ENCODE data around the gene MORC4.
A peak's percentile ranks its signal among the peaks of the same experiment; 100 is the strongest.
"Not testable (repeated sequence)": the region's sequence is repeated elsewhere in the genome, so short reads cannot be mapped to it uniquely, and the experiment has no call there.

Gene MORC4

DNA sequence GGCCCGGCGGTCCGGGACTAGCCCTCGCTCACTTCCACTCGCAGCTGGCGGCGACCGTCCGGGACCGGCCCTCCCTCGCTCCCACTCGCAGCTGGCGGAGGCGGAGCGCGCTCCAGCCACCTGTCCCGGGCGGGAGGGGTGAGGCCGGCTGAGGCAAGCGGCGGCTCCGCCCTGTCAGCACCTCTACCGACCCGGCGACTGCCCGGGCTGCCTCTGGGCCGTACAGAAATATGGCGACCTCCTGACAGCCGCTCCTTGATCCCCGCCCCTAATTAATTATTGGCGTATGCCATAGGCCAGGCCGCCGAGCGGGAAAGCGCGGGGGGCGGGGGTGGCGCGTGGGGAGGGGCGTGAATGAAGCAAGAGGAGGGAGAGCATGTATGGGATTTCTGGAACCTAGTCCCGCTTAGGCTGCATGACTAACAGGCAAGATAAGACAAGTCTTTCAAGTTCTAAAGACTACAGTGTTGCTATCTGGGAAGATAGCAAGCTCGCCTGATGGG, at the start of gene MORC4:
Gene MORC4 (minus strand): TSS at position 200 of the 503 bp plus-strand sequence. CDS start 243 bp downstream, outside the sequence.
- no peak for FAIRE-seq

DNA sequence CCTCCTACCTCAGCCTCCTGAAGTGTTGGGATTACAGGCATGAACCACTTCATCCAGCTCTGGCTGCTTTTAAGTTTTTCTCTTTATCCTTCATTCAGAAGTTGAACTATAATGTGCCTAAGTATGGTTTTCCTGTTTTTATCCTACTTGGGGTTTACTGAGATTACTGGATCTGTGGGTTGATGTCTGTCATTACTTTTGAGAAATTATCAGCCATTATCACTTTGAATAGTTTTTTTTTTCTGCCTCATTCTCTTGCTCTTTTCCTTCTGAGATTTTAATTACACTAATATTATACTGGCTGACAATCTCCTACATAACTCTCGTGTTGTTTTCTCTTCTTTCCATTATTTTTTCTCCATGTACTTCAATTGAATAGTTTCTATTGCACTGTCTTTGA, 47.6 kb upstream of the MORC4 start:
- no peak for FAIRE-seq

DNA sequence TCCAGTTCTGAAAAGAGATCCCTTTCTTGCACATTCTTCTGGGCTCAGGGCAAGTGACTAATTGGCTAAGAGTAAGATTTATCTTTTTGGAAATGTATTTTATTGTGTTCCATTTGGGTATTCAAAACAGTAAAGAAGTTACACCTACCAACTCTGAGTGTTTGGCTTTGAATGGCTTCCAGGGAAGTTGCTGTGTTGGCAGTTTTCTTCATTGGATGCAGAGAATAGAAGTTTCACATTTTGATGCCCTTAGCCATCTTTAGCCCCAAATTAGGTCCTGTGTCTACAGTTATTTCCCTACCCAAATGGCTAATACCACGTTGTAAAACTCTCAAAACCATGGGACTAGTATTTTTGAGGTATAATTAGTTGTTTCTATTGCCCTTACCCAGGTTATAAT, 29.7 kb upstream of the MORC4 start:
- FAIRE-seq: no peak

DNA sequence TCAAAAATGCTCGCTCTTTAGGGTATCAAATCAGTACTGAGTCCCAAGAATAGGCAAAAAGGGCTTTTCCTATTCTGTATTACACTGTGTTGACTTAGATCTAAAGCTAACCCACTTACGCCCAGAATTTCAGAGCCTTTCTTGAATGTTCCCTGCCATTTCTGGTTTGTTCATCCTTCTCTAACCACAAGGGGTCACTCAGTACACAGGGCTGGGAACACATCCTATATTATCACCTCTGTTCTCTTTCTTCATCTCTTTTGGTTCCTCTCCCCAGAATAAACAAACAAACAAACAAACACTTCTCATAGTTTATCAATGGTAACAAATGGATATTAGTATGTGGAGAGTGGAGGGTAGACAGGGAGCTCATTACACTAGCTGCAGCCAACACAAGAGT, 25.5 kb upstream of the MORC4 start:
- FAIRE-seq: peak; percentile 3

DNA sequence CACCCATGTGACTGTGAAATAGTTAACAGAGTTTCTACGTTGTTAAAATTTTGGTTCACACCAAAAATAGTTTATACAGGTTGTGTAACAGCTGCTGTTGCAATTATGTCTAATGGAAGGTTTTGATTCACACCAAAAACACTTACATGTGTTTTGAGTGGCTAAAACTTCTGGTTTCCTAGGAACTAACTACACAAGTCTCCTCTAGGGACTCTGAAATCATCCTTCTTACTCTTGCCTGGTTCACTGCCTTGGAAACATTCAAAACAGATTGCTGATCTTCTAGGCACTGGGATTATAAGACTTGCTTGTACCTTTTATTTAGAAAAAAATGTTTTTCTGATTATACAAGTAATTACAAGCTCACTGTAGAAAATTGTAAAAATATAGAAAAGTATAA, 14.9 kb upstream of the MORC4 start:
- FAIRE-seq: no peak

DNA sequence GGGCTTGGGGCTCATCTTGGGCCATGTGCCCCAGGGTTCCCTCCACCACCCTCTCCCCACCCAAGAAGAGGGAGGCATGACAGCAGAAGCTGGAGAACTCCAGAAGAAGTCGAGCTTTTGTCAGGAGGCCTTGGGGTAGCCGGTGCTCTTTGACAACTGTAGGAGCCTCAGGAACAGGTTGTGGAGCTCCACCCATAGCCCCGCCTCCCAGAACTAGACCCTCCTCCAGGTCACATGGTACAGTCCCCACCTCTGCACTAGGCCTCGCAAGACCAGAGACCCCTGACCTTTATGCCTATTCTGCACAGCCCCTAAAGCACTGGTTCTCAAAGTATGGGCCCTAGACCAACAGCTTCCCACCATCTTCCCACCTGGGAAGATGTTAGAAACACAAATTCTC, 8.0 kb upstream of the MORC4 start:
- FAIRE-seq: no peak

DNA sequence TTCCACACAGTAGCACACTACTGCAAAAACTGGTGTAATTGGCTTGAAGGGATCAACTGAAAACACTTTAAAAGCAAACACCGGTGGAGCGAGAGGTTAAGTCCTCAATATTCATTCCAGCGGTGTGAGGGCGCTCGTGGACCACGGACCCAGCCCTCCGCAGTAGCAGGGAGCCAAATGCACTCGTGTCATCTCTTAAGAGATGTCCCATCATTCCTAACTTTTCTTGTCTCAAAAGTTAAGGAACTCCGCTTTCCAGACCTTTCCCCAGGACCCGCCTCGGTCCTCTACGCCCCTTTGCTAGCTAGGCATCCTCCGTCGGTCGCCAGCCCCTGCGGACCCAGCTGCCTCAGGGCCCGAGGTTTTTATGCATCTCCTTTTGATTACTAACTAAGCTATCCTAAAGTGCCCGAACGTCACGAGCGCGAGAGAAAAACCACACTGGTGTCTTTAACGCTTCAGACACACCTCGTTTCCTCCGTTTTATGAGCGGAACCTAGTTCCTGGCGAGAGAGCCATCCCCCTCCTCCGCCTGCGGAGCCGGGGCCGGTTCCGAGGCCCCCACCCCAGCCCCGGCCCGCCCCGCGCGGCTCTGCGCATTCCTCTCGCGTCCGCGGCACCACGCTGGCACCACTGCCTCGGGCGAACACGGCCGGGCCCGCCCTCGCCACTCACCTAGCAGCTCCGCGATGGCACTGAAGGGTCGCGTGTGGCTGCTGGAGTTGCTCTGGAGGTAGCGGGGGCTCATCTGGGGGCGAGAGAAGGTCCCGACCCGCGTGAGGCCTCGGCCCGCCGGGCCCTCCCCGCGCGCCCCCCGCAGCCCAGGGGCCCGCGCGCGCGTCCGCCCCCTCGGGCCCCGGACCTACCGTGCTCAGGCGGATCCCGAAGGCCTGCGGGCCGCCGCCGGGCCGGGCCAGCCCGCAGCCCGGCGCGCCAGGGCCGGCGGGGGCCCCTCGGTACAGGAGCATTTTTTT, 723 bp downstream of the MORC4 start:
- FAIRE-seq: no peak

DNA sequence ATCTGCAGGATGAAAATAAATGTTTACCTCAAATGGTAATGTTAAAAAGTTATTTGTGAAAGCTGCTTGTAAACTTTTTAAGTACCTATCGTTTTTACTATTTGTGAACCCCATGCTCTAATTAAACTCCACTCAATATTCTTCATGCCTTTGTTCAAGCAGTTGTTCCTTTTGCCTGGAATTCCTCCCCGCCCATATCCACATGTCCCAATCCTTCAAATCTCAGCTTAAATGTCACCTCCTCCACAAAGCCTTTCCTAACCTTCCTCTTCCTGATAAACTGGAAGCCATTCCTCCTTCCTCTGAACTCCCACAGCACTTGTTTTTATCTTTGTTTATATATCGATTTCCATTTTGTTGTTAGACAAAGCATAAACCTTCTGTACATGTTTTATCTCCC, 2.4 kb downstream of the MORC4 start:
- no peak for FAIRE-seq

DNA sequence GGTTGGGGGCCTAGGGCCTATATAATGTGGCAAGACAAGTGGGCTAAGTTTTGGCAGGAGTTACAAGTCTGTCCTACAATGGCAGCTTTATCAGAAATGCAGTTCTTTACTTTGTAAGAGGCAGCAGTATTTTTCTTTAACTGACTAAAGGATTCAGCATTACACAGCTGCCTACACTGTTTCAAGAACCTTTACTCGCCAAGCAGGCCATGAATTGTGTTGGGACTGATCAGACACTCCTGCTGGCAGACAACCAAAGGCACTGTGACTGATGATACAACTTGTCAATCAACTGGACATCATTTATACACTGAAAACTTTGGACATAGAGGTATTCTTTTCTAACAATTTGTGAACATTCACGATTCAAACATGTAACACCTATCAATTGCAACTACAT, 4.3 kb downstream of the MORC4 start:
- no peak for FAIRE-seq

DNA sequence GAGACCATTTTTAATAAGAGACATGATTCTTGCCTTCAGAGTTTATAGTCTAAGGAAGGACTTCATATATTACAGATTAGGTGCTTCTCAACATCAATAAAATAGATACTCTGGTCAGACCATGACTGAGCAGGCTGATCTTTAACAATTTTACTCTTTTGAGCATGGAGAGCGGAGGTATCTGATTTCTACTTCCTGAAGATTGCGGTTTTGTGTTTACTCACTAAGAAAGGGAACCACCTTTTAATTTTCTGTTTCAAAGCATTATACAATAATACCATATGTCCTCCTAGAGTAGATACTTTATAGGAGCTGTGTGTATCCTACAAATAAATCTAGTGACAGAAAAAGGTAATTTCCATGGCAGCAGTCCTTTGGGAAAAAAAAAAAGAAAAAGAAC, 12.5 kb downstream of the MORC4 start:
- FAIRE-seq: no peak

DNA sequence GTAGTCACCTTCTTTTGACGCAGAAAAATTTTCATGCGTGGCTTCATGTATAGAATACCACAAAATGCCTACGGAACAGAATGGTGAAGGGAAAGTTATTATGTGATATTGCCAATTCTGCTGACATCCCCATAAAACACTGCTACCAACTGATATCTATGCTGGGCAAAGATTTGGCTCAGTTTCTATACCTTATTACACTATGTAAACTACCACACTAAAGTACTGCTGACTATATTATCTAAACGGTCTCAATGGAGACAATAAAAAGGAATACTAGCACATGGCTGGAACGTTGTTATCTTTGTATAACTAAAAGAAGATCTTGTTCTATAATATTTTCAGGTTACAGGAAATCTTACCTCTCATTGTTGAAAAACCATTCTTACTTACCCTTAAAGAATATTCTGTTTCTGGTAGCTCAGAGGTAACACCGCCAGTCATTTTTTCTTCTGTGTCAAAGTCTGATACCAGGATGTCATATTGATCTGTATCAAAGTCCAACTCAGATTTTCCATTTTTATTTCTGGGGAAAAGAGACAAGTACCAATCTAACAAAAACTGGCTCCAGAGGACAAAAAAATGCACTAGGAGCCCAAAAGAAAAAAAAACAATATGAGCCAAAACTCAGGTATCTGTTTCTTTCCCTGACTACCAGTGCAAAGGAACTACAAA, 18.9 kb downstream of the MORC4 start:
- FAIRE-seq: no peak

DNA sequence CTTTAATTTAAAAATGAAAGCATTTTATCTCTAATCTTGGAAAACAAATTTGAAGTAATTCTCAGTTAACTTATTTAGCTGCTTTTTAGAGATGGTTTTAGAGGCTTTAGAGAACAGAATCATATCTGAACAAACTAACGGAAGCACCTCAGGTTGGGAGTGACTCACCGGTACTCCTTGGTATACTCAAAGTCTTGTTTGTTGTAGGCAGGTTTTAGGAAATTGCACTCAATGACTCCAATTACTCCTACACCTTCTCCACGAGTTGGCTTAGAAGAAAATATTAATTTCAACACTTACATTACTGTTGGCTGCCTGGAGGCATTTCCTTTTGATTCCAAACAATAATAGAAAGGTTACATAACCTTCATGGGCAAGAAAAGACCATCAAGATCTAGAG, 23.6 kb downstream of the MORC4 start:
- FAIRE-seq: no peak

DNA sequence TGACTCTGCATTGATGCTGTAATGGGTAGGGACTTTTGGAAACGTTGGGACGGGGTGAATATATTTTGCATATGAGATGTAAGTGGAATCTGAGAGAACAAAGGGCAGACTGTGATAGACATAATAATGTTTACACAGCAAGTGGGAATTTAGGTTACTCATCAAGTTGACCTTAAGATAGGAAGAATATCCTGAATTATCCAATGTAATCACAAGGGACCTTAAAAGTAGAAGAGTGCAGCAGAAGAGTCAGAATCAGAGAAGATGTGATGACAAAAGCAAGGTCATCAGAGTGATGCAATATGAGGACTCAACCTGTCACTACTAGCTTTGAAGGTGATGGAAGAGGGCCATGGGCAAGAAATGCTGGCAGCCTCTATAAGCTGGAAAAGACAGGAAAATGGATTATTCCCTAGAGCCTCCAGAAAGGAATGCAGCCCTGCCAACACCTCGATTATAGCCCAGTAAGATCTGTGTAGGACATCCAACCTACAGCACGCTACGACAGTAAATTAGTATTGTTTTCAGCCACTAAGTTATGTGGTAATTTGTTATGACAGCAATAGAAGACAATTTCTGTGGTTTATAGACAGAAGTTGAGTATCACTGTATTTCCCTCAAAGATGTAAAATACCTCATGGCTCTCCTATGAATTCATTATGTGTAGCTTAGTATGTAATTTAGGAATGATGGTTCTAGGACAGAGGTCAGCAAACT, 26.4 kb downstream of the MORC4 start:
- FAIRE-seq: no peak

DNA sequence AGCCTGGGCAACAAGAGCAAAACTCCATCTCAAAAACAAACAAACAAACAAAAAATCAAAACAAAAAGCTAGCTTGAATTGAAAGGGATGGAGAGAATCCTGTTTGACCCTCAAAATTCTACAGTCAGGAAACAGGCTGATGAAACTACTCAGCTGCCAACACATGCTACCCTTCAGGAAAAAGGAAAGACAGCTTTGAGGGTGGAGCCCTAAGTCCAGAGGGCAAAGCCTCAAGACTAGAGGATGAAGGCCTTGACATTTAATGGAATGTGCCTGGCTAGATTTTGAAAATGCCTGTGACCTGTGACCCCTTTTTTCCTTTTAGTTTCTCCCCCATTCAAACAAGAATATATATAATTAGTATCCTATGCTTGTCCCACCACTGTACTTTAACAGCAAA, 27.1 kb downstream of the MORC4 start:
- no peak for FAIRE-seq

DNA sequence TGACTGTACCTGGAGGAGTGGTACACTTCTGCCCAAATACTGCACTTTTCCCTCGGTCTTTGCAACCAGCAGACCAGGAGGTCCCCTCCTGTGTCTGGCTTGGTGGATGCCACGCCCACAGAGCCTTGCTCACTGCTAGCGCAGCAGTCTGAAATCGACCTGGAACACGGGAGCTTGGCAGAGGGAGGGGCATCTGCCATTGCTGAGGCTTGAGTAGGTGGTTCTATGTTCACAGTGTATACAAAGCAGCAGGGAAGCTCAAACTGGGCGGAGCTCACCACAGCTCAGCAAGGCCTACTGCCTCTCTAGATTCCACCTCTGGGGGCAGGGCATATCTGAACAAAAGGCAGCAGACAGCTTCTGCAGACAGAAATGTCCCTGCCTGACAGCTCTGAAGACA, 33.5 kb downstream of the MORC4 start:
- FAIRE-seq: not testable (repeated sequence)

DNA sequence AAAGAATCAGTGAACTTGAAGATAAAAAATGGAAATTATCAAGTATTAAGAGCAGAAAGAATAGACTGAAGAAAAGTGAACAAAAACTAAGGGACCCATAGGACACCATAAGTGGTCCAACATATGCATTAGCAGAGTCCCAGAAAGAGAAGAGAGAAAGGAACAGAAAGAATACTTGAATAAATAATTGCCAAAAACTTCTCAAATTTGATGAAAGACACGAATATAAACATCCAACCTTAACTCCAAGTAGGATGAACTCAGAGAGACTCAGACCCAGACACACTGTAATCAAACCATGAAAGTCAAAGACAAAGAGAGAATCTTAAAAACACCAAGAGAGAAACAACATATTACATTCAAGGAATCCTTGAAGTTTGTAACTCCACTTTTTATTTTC, 35.7 kb downstream of the MORC4 start:
- FAIRE-seq: no peak

DNA sequence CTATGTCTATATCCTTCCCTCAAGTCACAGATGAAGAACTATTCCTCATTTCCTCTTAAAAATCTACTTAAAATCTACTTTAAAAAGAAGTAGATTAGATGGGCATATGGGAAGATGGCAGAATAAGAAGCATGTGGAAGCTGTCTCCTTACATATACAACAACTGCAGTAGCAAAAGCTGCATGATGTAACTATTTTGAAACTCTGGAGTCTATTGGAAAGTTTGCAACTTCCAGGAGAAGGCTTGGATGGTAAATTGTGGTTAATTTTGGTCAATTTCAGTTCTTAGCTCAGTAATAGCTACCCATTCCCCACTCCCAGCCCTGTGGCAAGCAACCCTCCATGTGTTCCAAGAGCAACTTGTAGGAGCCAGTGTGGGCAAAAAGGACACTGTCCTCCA, 36.9 kb downstream of the MORC4 start:
- FAIRE-seq: no peak

DNA sequence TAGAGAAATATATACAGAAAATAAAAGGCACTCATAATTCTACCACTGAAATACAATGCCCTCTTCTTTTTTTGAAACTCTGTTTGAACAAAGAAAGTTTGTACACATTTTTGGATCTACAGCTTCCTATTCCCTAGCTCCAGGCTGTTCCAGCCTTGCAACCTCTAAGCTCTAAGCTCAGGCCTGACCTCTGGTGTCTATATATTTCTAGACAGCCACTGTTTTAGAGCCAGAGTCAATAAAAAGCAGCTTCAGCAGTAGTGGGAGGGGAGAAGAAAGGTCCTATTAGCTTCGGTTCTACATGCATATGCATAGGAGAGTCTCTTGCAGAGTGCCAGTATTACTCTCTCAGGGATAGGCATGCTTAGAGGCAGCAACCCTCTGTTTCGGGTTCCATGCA, 40.1 kb downstream of the MORC4 start:
- FAIRE-seq: no peak

DNA sequence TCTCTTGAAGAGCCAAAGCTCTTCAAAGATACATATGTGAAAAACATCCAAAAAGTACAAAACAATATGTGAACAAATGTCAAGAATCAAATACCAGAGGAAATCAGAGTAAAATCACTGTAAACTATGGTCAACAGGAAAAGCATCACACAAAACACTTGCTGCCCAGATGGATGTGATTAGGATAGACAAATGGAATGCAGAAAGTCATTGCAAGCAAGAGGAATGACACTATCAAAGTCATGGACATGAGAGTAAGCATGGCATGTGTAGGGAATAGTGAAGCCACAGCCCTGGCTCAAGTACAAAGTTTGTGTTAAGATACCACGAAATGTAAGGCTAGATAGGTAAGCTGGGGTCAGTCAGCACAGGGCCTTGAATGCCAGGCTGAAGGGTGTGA, 42.2 kb downstream of the MORC4 start:
- FAIRE-seq: no peak

DNA sequence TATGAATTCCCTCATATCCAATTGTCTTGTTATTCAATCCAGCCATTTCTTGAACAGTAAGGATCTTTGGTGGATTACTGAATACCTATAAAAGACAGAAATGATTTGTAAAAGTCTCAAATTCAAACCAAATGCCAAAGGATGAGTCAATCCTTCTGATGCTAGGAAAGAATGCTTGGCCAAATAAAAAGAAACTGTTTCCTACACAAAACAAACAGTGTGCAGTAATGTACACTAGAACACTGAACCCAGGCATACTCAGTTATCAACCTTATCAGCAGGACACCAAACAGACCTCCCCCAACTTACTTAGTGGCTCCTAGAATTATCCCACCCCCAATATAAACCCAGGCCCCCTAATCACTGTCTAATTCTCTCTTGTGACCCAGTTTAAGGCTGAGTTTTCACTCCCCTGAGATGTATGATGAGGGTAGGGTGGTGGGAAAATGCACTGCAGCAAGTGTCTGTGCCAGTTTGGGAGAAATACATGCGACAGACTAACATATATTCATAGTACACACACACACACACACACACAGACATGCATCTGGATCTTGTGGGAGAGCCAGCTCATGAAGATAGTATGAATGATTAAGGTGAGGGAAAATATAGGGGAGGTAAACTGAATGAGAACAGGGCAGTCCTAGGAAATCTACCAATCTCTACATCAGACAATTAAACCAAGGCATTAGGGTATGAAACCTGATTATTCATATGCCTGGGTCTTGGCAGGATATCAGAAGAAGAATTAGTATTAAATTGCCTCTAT, 44.8 kb downstream of the MORC4 start:
- FAIRE-seq: no peak

DNA sequence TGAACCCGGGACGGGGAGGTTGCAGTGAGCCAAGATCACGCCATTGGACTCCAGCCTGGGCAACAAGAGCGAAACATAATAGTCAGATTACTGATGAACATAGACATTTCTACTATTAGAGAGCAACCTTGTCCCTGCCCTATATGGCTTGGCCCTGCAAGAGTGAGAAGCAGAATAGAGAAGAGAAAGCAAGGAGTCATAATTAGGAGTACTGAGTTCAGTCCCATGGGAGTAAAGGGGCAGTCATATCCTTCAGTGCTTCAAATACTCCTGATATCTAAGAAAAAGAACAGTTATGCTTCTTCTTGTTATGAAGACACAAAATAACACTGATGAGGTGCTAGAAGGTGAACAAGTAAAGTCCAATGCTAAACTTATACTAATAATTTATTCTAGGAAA, 46.0 kb downstream of the MORC4 start:
- FAIRE-seq: no peak

DNA sequence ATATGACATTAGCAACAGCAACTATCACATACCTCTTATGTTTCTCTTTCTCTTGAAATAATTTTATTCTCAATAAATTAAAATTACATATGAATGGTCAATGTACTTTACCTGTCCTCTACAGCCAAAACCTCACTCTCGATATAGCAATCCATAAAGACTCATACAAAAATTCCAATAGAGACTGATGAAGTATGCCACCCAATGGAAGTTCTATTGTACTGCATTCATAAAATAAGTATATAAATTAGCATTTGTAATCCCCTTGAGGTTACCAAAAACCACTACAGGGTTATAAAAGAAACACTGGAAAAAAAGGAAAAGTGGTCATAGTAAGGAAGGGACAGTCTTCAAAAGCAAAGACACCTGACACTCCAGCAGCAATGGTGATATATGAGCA, 47.0 kb downstream of the MORC4 start:
- FAIRE-seq: no peak

DNA sequence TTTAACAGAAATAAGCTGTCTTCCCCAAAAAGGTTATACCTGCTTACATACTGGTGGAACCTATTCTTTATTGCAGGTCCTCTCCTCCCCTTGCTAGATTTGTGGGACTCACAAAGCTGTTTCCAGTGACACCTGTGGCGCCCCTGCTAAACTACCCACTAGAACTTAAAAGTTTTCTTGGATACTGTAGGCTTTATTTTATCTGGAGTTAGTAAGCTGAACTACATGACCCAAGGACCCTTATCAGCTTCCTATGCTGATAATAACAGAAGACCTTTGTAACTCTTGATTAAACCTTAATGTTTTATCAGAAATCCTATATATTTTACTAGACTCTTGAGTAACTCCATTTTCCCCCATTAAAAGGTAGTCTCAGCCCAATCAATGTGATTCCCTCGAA, 47.5 kb downstream of the MORC4 start:
- no peak for FAIRE-seq

Data from TTC549 (cell line).